MM.1S (cell line): ENCODE results near the gene TANC1.

Source experiments
- CTCF ChIP-seq: fragments of 300-600 bp; sonication (generic); IDR thresholded peaks from 2 replicates; pipeline ENCODE4 v1.5.1; 2016; ENCODE audit warnings: antibody characterized with exemption, low read length, mixed read lengths
- EZH2phosphoT487 ChIP-seq: fragments of 300-600 bp; sonication (generic); IDR thresholded peaks from 2 replicates; pipeline ENCODE4 v1.6.1; 2018; ENCODE audit warnings: antibody characterized with exemption, low read length

- TF ChIP-seq CTCF (no peak), EZH2phosphoT487 (no peak)
Measured at GRCh38 chr2:159164457-159164911, 196.0 kb downstream of the TANC1 start.
